K562 (cell line): ENCODE data around the gene CACTIN. TPM values are rescaled to one million over a fixed set of nuclear protein-coding genes. Genes with fewer than 3 reads are reported as not detected.
A peak's percentile ranks its signal among the peaks of the same experiment; 100 is the strongest.

Experiments
- HDAC6 ChIP-seq: IDR thresholded peaks from 2 replicates; pipeline ENCODE4 v1.6.1; 2012; ENCODE audit warnings: low read depth, mild to moderate bottlenecking, control low read depth, inconsistent platforms, low read length, moderate library complexity
- LEF1 ChIP-seq: fragments of 450-650 bp; IDR thresholded peaks from 2 replicates; pipeline ENCODE4 v1.6.1; 2016; ENCODE audit warnings: mild to moderate bottlenecking
- MCM3 ChIP-seq: fragments of 450-650 bp; IDR thresholded peaks from 2 replicates; pipeline ENCODE4 v1.6.1; 2016
- MTA1 ChIP-seq: fragments of 450-650 bp; IDR thresholded peaks from 2 replicates; pipeline ENCODE4 v1.6.1; 2017; ENCODE audit warnings: borderline replicate concordance
- NR0B1 ChIP-seq: fragments of 450-650 bp; IDR thresholded peaks from one replicate; pipeline ENCODE4 v1.6.1; 2018; ENCODE audit warnings: mild to moderate bottlenecking, moderate library complexity; ENCODE audit not compliant: partially characterized antibody
- PHB2 ChIP-seq: fragments of 450-650 bp; IDR thresholded peaks from 2 replicates; pipeline ENCODE4 v1.6.1; 2017; ENCODE audit warnings: low read depth
- PHF8 ChIP-seq: fragments of 200-600 bp; sonication (generic); IDR thresholded peaks from 2 replicates; pipeline ENCODE4 v1.6.1; 2012; ENCODE audit warnings: mixed run types, mild to moderate bottlenecking, inconsistent platforms, low read length, moderate library complexity, borderline replicate concordance
- PHTF2 ChIP-seq: fragments of 250-450 bp; sonication (Bioruptor Pico); IDR thresholded peaks from 2 replicates; pipeline ENCODE4 v1.5.0; 2021; ENCODE audit warnings: mild to moderate bottlenecking
- POLR2G ChIP-seq: fragments of 200-400 bp; formaldehyde crosslinking; IDR thresholded peaks from 2 replicates; pipeline ENCODE4 v1.6.1; 2017; ENCODE audit warnings: low read depth, mild to moderate bottlenecking, antibody characterized with exemption, low read length, moderate library complexity
- RBM15 ChIP-seq: fragments of 200-400 bp; formaldehyde crosslinking; IDR thresholded peaks from 2 replicates; pipeline ENCODE4 v1.6.1; 2018; ENCODE audit warnings: mild to moderate bottlenecking, low read length, moderate library complexity; ENCODE audit not compliant: insufficient read depth
- RNF219 ChIP-seq: fragments of 250-450 bp; sonication (Bioruptor Pico); IDR thresholded peaks from 2 replicates; pipeline ENCODE4 v1.5.0; 2022; ENCODE audit warnings: mild to moderate bottlenecking
- SRF ChIP-seq, 2 experiments: fragments of 250-450, 450-650 bp in 1 of 2; sonication (Bioruptor Pico) in 1 of 2; sonication (generic) in 1 of 2; formaldehyde crosslinking; IDR thresholded peaks; 2 replicates each; pipeline versions ENCODE4 v1.5.0 to v1.5.1; 2020 to 2022; ENCODE audit warnings: mild to moderate bottlenecking in 1 of 2, missing genetic modification reagents in 1 of 2
- TEAD2 ChIP-seq: fragments of 450-650 bp; IDR thresholded peaks from 2 replicates; pipeline ENCODE4 v1.6.1; 2016; ENCODE audit warnings: missing genetic modification characterization, control low read depth, missing compliant biosample characterization
- THRB ChIP-seq: fragments of 450-650 bp; formaldehyde crosslinking; conservative IDR thresholded peaks from 2 replicates; pipeline ENCODE4 v1.4.0; 2022; ENCODE audit warnings: mild to moderate bottlenecking, missing genetic modification characterization
- ZKSCAN1 ChIP-seq: fragments of 150-350 bp; IDR thresholded peaks from 2 replicates; pipeline ENCODE4 v1.6.1; 2016; ENCODE audit warnings: low read depth, low read length
- ZNF274 ChIP-seq: IDR thresholded peaks from 2 replicates; pipeline ENCODE4 v1.6.1; 2011; ENCODE audit warnings: low read depth, mild to moderate bottlenecking, low read length, moderate library complexity, borderline replicate concordance
- ZNF316 ChIP-seq: fragments of 450-650 bp; IDR thresholded peaks from 2 replicates; pipeline ENCODE4 v1.6.1; 2016
- ZNF445 ChIP-seq: fragments of 250-450 bp; sonication (Bioruptor Pico); IDR thresholded peaks from 2 replicates; pipeline ENCODE4 v1.4.0; 2020; ENCODE audit warnings: low read depth, mild to moderate bottlenecking, moderate library complexity
- ZNF609 ChIP-seq: sonication (generic); formaldehyde crosslinking; IDR thresholded peaks from 2 replicates; pipeline ENCODE4 v1.8.1; 2023; ENCODE audit warnings: missing genetic modification reagents, mild to moderate bottlenecking, borderline replicate concordance
- polyA plus RNA-seq, 8 experiments: library from polyadenylated mRNA; depleted of rRNA in 4 of 8; stranded (reverse) in 5 of 8; unstranded in 3 of 8; fragments of >200 nt; fragmentation: Nextera tagmentation in 2 of 8; fragmentation: Illumina TruSeq in 1 of 8; extraction: Ambion mirVana in 2 of 8; extraction: Trizol in 1 of 8; gene quantifications; 2 replicates each; pipeline versions ENCODE4 v1.2.1 to v1.2.3, GENCODE V29; 2011 to 2014; ENCODE audit warnings: inconsistent platforms in 1 of 8, missing spikeins in 1 of 8
- total RNA-seq, 7 experiments: library from RNA; depleted of rRNA in 6 of 7; stranded (reverse); fragments of >200 nt in 6 of 7; fragmentation: Illumina TruSeq in 2 of 7; extraction: Trizol in 2 of 7; gene quantifications; 2 replicates each; pipeline versions ENCODE4 v1.2.1 to v1.2.3, GENCODE V29; 2011 to 2021; ENCODE audit warnings: low replicate concordance in 1 of 7

CACTIN gene
- total and polyA plus RNA-seq, 9 of the 15 experiments (the other 6 are each of a cell fraction or from before 2014, with no cell fraction given), result 0.15 to 49.2 (median 15.0) TPM

- TF ChIP-seq ZNF316 (peak; percentile 81), SRF (CRISPR knock-in tag; IDR thresholded peaks at IDR 0.05) (peak in 1 of 2 experiments; percentile 66; a peak in 1 of 4 replicates), RNF219 (CRISPR knock-in tag) (no peak), ZKSCAN1 (no peak), MCM3 (no peak), MTA1 (no peak; the same call in none of the 2 replicates), PHF8 (no peak), HDAC6 (no peak), NR0B1 (no peak), TEAD2 (tag) (no peak), RBM15 (no peak), PHTF2 (CRISPR knock-in tag) (no peak), ZNF445 (CRISPR knock-in tag) (no peak), ZNF274 (no peak), THRB (CRISPR knock-in tag) (no peak), PHB2 (no peak), ZNF609 (CRISPR knock-in tag) (0 out of 2 replicates have a peak, but pooled peaks have one; percentile 45), POLR2G (no peak), LEF1 (peak; percentile 66; the same call in 1 of the 2 replicates)
These were observed 46.2 kb downstream of the CACTIN start (continued) for GRCh38 chr19:3580156-3580934.
